Thymus (tissue), 14 donors: ENCODE measurements around the gene SLC25A28. TPM values are rescaled to one million over a fixed set of nuclear protein-coding genes. Genes with fewer than 3 reads are reported as not detected.

Experiments
- DNase-seq, 9 donors: peaks; one replicate each; pipeline ENCODE4 v3.0.0-alpha.2; 2013; ENCODE audit warnings: low spot score in 9 of 9, low read depth in 6 of 9, missing footprints in 1 of 9
- H3K27ac ChIP-seq, 2 donors: one replicate each; pipeline ENCODE4 v1.5.1; 2013; ENCODE audit warnings: control low read depth in 1 of 2, low read depth in 1 of 2, low read length in 1 of 2, mild to moderate bottlenecking in 1 of 2, moderate library complexity in 1 of 2
- H3K27me3 ChIP-seq, 2 donors: one replicate each; pipeline ENCODE4 v1.5.1; 2013; ENCODE audit warnings: low read length in 1 of 2; ENCODE audit not compliant: control insufficient read depth in 2 of 2, insufficient read depth in 1 of 2
- H3K36me3 ChIP-seq, 2 donors: one replicate each; pipeline ENCODE4 v1.5.1; 2013; ENCODE audit warnings: low read length in 1 of 2, mild to moderate bottlenecking in 1 of 2, moderate library complexity in 1 of 2; ENCODE audit not compliant: control insufficient read depth in 2 of 2, insufficient read depth in 2 of 2
- H3K4me1 ChIP-seq, 2 donors: one replicate each; pipeline ENCODE4 v1.5.1; 2013; ENCODE audit warnings: low read length in 2 of 2; ENCODE audit not compliant: control insufficient read depth in 2 of 2, insufficient read depth in 2 of 2
- H3K4me3 ChIP-seq, 2 donors: one replicate each; pipeline ENCODE4 v1.5.1; 2013; ENCODE audit warnings: low read length in 2 of 2, control low read depth in 1 of 2, mild to moderate bottlenecking in 1 of 2
- H3K9me3 ChIP-seq, 2 donors: one replicate each; pipeline ENCODE4 v1.5.1; 2013; ENCODE audit warnings: low read length in 1 of 2, mild to moderate bottlenecking in 1 of 2; ENCODE audit not compliant: control insufficient read depth in 2 of 2, insufficient read depth in 1 of 2
- WGBS: extraction: QIAGEN DNeasy Blood & Tissue Kit; methylation state at CpG from one replicate; pipeline ENCODE4 v1.1.7; 2013; 5-methylcytosine and 5-hydroxymethylcytosine counted together
- long read RNA-seq, 10 donors: transcript quantifications; one replicate each; lab custom pipeline, GENCODE V29; 2026
- polyA plus RNA-seq: library from polyadenylated mRNA; stranded (reverse); fragments of 200-250 nt; gene quantifications from one replicate; pipeline ENCODE4 v1.2.3, GENCODE V29; 2013
- total RNA-seq: library from RNA; stranded (reverse); fragments of 120-200 nt; gene quantifications from one replicate; pipeline ENCODE4 v1.2.4, GENCODE V29; 2013
- donor health status: healthy.

The SLC25A28 gene
- total RNA-seq: 18.8 TPM
- 173 TPM for polyA plus RNA-seq
- long read RNA-seq, donor 1: 0 reads
- long read RNA-seq, donor 2: 0 reads
- long read RNA-seq, donor 3, transcript SLC25A28-203 (2 exons, 581 nt): minor isoform, 8 of 32 reads
- long read RNA-seq, donor 3, transcript SLC25A28-201 (4 exons, 1,451 nt): major isoform, 13 of 32 reads
- long read RNA-seq, donor 3, partial matches to known transcripts: 6 of 32 reads
- long read RNA-seq, donor 3, other reads (novel, unspliced or antisense): 5 of 32 reads
- long read RNA-seq, donor 4, transcript SLC25A28-201 (4 exons, 1,451 nt): major isoform, 5 of 8 reads
- long read RNA-seq, donor 4, partial matches to known transcripts: 0 of 8 reads
- long read RNA-seq, donor 4, other reads (novel, unspliced or antisense): 0 of 8 reads
- long read RNA-seq, donor 5, transcript SLC25A28-201 (4 exons, 1,451 nt): major isoform, 11 of 22 reads
- long read RNA-seq, donor 5, partial matches to known transcripts: 7 of 22 reads
- long read RNA-seq, donor 5, other reads (novel, unspliced or antisense): 0 of 22 reads
- long read RNA-seq, donor 6, partial matches to known transcripts: 0 of 4 reads
- long read RNA-seq, donor 6, other reads (novel, unspliced or antisense): 0 of 4 reads
- long read RNA-seq, donor 7, partial matches to known transcripts: 8 of 11 reads
- long read RNA-seq, donor 7, other reads (novel, unspliced or antisense): 0 of 11 reads
- long read RNA-seq, donor 8, transcript SLC25A28-201 (4 exons, 1,451 nt): major isoform, 5 of 6 reads
- long read RNA-seq, donor 8, partial matches to known transcripts: 0 of 6 reads
- long read RNA-seq, donor 8, other reads (novel, unspliced or antisense): 0 of 6 reads
- long read RNA-seq, donor 9: 0 reads
- long read RNA-seq, donor 10, transcript SLC25A28-201 (4 exons, 1,451 nt): major isoform, 5 of 6 reads
- long read RNA-seq, donor 10, partial matches to known transcripts: 0 of 6 reads
- long read RNA-seq, donor 10, other reads (novel, unspliced or antisense): 0 of 6 reads

GRCh38 chr10:99619851-99620710, at the start of gene SLC25A28:
Gene SLC25A28 (minus strand): TSS chr10:99620439. CDS start chr10:99620335, 104 bp downstream.
- WGBS: under 1% methylated on average over 75 of the region's 75 CpGs
- DNase-seq: peak in 8 of 9 donors; percentile 92 to 99 (median 98)
- Histone ChIP-seq H3K27me3 (peaks cover 0 to 7% of the 10 kb centered on the region in 2 donors), H3K9me3 (no peaks in the 10 kb centered on the region), H3K4me1 (peaks cover 8 to 15% of the 10 kb centered on the region in 2 donors), H3K36me3 (no peaks in the 10 kb centered on the region), H3K4me3 (peak within 1 kb of the TSS; percentile 70 to 90), H3K27ac (peak within 1 kb of the TSS; percentile 91 to 95)

GRCh38 chr10:99667108-99667751, 47.0 kb upstream of the SLC25A28 start:
- Histone ChIP-seq H3K4me1 (no peaks in the 10 kb centered on the region), H3K27me3 (no peaks in the 10 kb centered on the region), H3K27ac (no peak overlapping the region), H3K36me3 (no peaks in the 10 kb centered on the region), H3K9me3 (no peaks in the 10 kb centered on the region), H3K4me3 (no peak overlapping the region)
- WGBS: 95% methylated on average over 4 of the region's 4 CpGs
- no peak for DNase-seq

GRCh38 chr10:99665304-99665703, 45.1 kb upstream of the SLC25A28 start:
- H3K9me3 ChIP-seq: no peaks in the 10 kb centered on the region
- H3K27me3 ChIP-seq: no peaks in the 10 kb centered on the region
- no peaks in the 10 kb centered on the region for H3K36me3 ChIP-seq
- H3K4me1 ChIP-seq: no peaks in the 10 kb centered on the region
- DNase-seq: no peak
- H3K27ac ChIP-seq: no peak overlapping the region
- WGBS: 97% methylated on average over 2 of the region's 2 CpGs
- no peak overlapping the region for H3K4me3 ChIP-seq

- Histone ChIP-seq H3K27me3 (peaks cover 4 to 25% of the 10 kb centered on the region in 2 donors), H3K9me3 (no peaks in the 10 kb centered on the region), H3K36me3 (no peaks in the 10 kb centered on the region), H3K4me1 (peaks cover 9 to 19% of the 10 kb centered on the region in 2 donors), H3K27ac (no peak overlapping the region), H3K4me3 (no peak overlapping the region)
- 97% methylated on average over 6 of the region's 6 CpGs for WGBS
- no peak for DNase-seq
Observed at GRCh38 chr10:99661377-99661763, 41.1 kb upstream of the SLC25A28 start.

GRCh38 chr10:99660662-99661376, 40.6 kb upstream of the SLC25A28 start:
- Histone ChIP-seq H3K4me3 (no peak overlapping the region), H3K36me3 (no peaks in the 10 kb centered on the region), H3K27me3 (peaks cover 4 to 30% of the 10 kb centered on the region in 2 donors), H3K27ac (no peak overlapping the region), H3K9me3 (no peaks in the 10 kb centered on the region), H3K4me1 (peaks cover 9 to 19% of the 10 kb centered on the region in 2 donors)
- 99% methylated on average over 6 of the region's 6 CpGs for WGBS
- DNase-seq: no peak

GRCh38 chr10:99659868-99660366, 39.7 kb upstream of the SLC25A28 start:
- DNase-seq: no peak
- Histone ChIP-seq H3K36me3 (no peaks in the 10 kb centered on the region), H3K9me3 (no peaks in the 10 kb centered on the region), H3K27me3 (peaks cover 4 to 33% of the 10 kb centered on the region in 2 donors), H3K27ac (no peak overlapping the region), H3K4me3 (peak overlapping the region; percentile 62 to 76), H3K4me1 (peaks cover 9 to 21% of the 10 kb centered on the region in 2 donors)
- WGBS: 27% methylated on average over 10 of the region's 10 CpGs

- H3K36me3 ChIP-seq: no peaks in the 10 kb centered on the region
- H3K9me3 ChIP-seq: no peaks in the 10 kb centered on the region
- peak; percentile 48 to 87 (median 66) for DNase-seq
- under 1% methylated on average over 71 of the region's 71 CpGs for WGBS
- peak within 1 kb of the TSS; percentile 26 to 71 for H3K27ac ChIP-seq
- H3K4me1 ChIP-seq: peaks cover 9 to 21% of the 10 kb centered on the region in 2 donors
- peak within 1 kb of the TSS; percentile 62 to 76 for H3K4me3 ChIP-seq
- H3K27me3 ChIP-seq: peaks cover 4 to 33% of the 10 kb centered on the region in 2 donors
Observed at GRCh38 chr10:99659031-99659867, 39.0 kb upstream of the SLC25A28 start, which contains the start of gene ENTPD7. Gene ENTPD7 (plus strand): TSS chr10:99659509. CDS start chr10:99659957, 448 bp downstream.
